Neural progenitor cell (in vitro differentiated cells): ENCODE data around the gene CDCA4. TPM values are rescaled to one million over a fixed set of nuclear protein-coding genes. Genes with fewer than 3 reads are reported as not detected.

Source experiments
- DNase-seq: peaks from one replicate; pipeline ENCODE4 v3.0.0-alpha.2; 2016; ENCODE audit warnings: low spot score
- H2AFZ ChIP-seq: fragments of 200-600 bp; sonication (generic); replicated peaks from 2 replicates; pipeline ENCODE4 v1.6.1; 2016; ENCODE audit warnings: antibody characterized with exemption
- H3F3A ChIP-seq: fragments of 200-600 bp; sonication (generic); 2 replicates; pipeline ENCODE4 v1.6.1; 2016; ENCODE audit warnings: antibody characterized with exemption, low read depth
- H3K27ac ChIP-seq: fragments of 200-600 bp; sonication (generic); 2 replicates; pipeline ENCODE4 v1.5.1; 2016; ENCODE audit warnings: mild to moderate bottlenecking
- H3K27me3 ChIP-seq: fragments of 200-600 bp; sonication (generic); 2 replicates; pipeline ENCODE4 v1.6.1; 2016; ENCODE audit warnings: mild to moderate bottlenecking, moderate library complexity
- H3K36me3 ChIP-seq: fragments of 200-600 bp; sonication (generic); 2 replicates; pipeline ENCODE4 v1.5.1; 2016
- H3K4me1 ChIP-seq: fragments of 200-600 bp; sonication (generic); 2 replicates; pipeline ENCODE4 v1.6.1; 2016; ENCODE audit warnings: mixed run types
- H3K4me2 ChIP-seq: fragments of 200-600 bp; sonication (generic); 2 replicates; pipeline ENCODE4 v1.6.1; 2016
- H3K4me3 ChIP-seq: fragments of 200-600 bp; sonication (generic); 2 replicates; pipeline ENCODE4 v1.5.1; 2016
- H3K79me2 ChIP-seq: fragments of 200-600 bp; sonication (generic); 2 replicates; pipeline ENCODE4 v1.6.1; 2016; ENCODE audit warnings: low read depth
- H3K9ac ChIP-seq: fragments of 200-600 bp; sonication (generic); 2 replicates; pipeline ENCODE4 v1.6.1; 2016
- H3K9me3 ChIP-seq: fragments of 200-600 bp; sonication (generic); 2 replicates; pipeline ENCODE4 v1.5.1; 2016; ENCODE audit warnings: low read depth
- H4K20me1 ChIP-seq: fragments of 200-600 bp; sonication (generic); 2 replicates; pipeline ENCODE4 v1.6.1; 2016; ENCODE audit warnings: low read depth
- H3K27ac Mint-ChIP-seq: 3 replicates; pipeline ENCODE4 v1.8.0; 2021; ENCODE audit warnings: mixed read lengths
- H3K27me3 Mint-ChIP-seq: 2 replicates; pipeline ENCODE4 v1.8.0; 2022; ENCODE audit warnings: low read depth, mild to moderate bottlenecking, inconsistent platforms, moderate library complexity, mixed read lengths; ENCODE audit not compliant: insufficient read depth
- H3K36me3 Mint-ChIP-seq: 3 replicates; pipeline ENCODE4 v1.8.0; 2021; ENCODE audit warnings: mixed read lengths
- H3K4me1 Mint-ChIP-seq: 3 replicates; pipeline ENCODE4 v1.8.0; 2021; ENCODE audit warnings: mixed read lengths
- H3K4me3 Mint-ChIP-seq: 3 replicates; pipeline ENCODE4 v1.8.0; 2021; ENCODE audit warnings: mild to moderate bottlenecking, moderate library complexity, mixed read lengths
- H3K9me3 Mint-ChIP-seq: 3 replicates; pipeline ENCODE4 v1.8.0; 2020; ENCODE audit warnings: mixed read lengths
- CTCF ChIP-seq: fragments of 200-600 bp; sonication (generic); IDR thresholded peaks from 2 replicates; pipeline ENCODE4 v1.5.1; 2017; ENCODE audit warnings: antibody characterized with exemption, mild to moderate bottlenecking
- EZH2 ChIP-seq: fragments of 200-600 bp; sonication (generic); IDR thresholded peaks from 2 replicates; pipeline ENCODE4 v1.6.1; 2017; ENCODE audit warnings: antibody characterized with exemption, mild to moderate bottlenecking, moderate library complexity
- EZH2phosphoT487 ChIP-seq: fragments of 200-600 bp; sonication (generic); IDR thresholded peaks from 2 replicates; pipeline ENCODE4 v1.6.1; 2017; ENCODE audit warnings: antibody characterized with exemption
- total RNA-seq: library from RNA; depleted of rRNA; stranded (reverse); fragments of >200 nt; gene quantifications from 2 replicates; pipeline ENCODE4 v1.2.3, GENCODE V29; 2015; ENCODE audit warnings: low replicate concordance

The CDCA4 gene
- total RNA-seq, 1 donor from 2014 or later = 56.6 TPM

- peaks cover 10% of the 10 kb centered on the region for H3K36me3 Mint-ChIP-seq
- TF ChIP-seq CTCF = peak; percentile 35
- TF ChIP-seq EZH2 = no peak
- peak; percentile 76 for DNase-seq
- H3K4me1 Mint-ChIP-seq = peaks cover 46% of the 10 kb centered on the region
- no peaks in the 10 kb centered on the region for H3K9me3 ChIP-seq
- H3K36me3 ChIP-seq = no peaks in the 10 kb centered on the region
- peak overlapping the region; percentile 68 for H3K4me3 ChIP-seq
- peak overlapping the region; percentile 33 for H3K9ac ChIP-seq
- peaks cover 21% of the 10 kb centered on the region for H3F3A ChIP-seq
- H4K20me1 ChIP-seq = peaks cover 37% of the 10 kb centered on the region
- no peaks in the 10 kb centered on the region for H3K27me3 ChIP-seq
- peaks cover 7% of the 10 kb centered on the region for H3K27me3 Mint-ChIP-seq
- peak overlapping the region; percentile 97 for H3K27ac Mint-ChIP-seq
- peaks cover 25% of the 10 kb centered on the region for H3K4me1 ChIP-seq
- peak overlapping the region; percentile 70 for H3K27ac ChIP-seq
- no peaks in the 10 kb centered on the region for H3K9me3 Mint-ChIP-seq
- peak overlapping the region; percentile 96 for H3K4me3 Mint-ChIP-seq
- peak overlapping the region; percentile 48 for H2AFZ ChIP-seq
- H3K79me2 ChIP-seq = peaks cover 55% of the 10 kb centered on the region
- H3K4me2 ChIP-seq = peak overlapping the region; percentile 84
Measured at GRCh38 chr14:105021656-105022275, 883 bp upstream of the CDCA4 start.

GRCh38 chr14:105019861-105020814 is 745 bp downstream of the CDCA4 start:
- H3K9me3 ChIP-seq = no peaks in the 10 kb centered on the region
- TF ChIP-seq CTCF (peak; percentile 5), EZH2phosphoT487 (no peak)
- H3K9ac ChIP-seq = peak overlapping the region; percentile 79
- Mint-ChIP-seq H3K27ac (peak overlapping the region; percentile 93), H3K36me3 (peaks cover 19% of the 10 kb centered on the region), H3K4me1 (peaks cover 59% of the 10 kb centered on the region), H3K4me3 (peak overlapping the region; percentile 97), H3K27me3 (peaks cover 9% of the 10 kb centered on the region), H3K9me3 (no peaks in the 10 kb centered on the region)
- H4K20me1 ChIP-seq = peaks cover 53% of the 10 kb centered on the region
- H3K4me2 ChIP-seq = peak overlapping the region; percentile 100
- DNase-seq = peak; percentile 73
- peaks cover 71% of the 10 kb centered on the region for H3K79me2 ChIP-seq
- H3F3A ChIP-seq = peaks cover 33% of the 10 kb centered on the region
- no peaks in the 10 kb centered on the region for H3K36me3 ChIP-seq
- H2AFZ ChIP-seq = no peak overlapping the region
- peaks cover 36% of the 10 kb centered on the region for H3K4me1 ChIP-seq
- H3K4me3 ChIP-seq = peak overlapping the region; percentile 99
- peak overlapping the region; percentile 79 for H3K27ac ChIP-seq
- no peaks in the 10 kb centered on the region for H3K27me3 ChIP-seq

- peaks cover 89% of the 10 kb centered on the region for H3K79me2 ChIP-seq
- Mint-ChIP-seq H3K4me3 (peak overlapping the region; percentile 97), H3K36me3 (peaks cover 19% of the 10 kb centered on the region), H3K27me3 (peaks cover 9% of the 10 kb centered on the region), H3K9me3 (no peaks in the 10 kb centered on the region), H3K27ac (no peak overlapping the region), H3K4me1 (peaks cover 68% of the 10 kb centered on the region)
- H4K20me1 ChIP-seq = peaks cover 71% of the 10 kb centered on the region
- DNase-seq = no peak
- H3K9me3 ChIP-seq = no peaks in the 10 kb centered on the region
- H3F3A ChIP-seq = peaks cover 42% of the 10 kb centered on the region
- H2AFZ ChIP-seq = no peak overlapping the region
- peak overlapping the region; percentile 100 for H3K4me2 ChIP-seq
- H3K27me3 ChIP-seq = no peaks in the 10 kb centered on the region
- H3K9ac ChIP-seq = no peak overlapping the region
- peak overlapping the region; percentile 99 for H3K4me3 ChIP-seq
- no peaks in the 10 kb centered on the region for H3K36me3 ChIP-seq
- TF ChIP-seq EZH2phosphoT487 (no peak), EZH2 (no peak), CTCF (no peak)
- H3K27ac ChIP-seq = no peak overlapping the region
- H3K4me1 ChIP-seq = peaks cover 42% of the 10 kb centered on the region
Measured at GRCh38 chr14:105018414-105018813, 2.5 kb downstream of the CDCA4 start.
